Activated naive CD8-positive, alpha-beta T cell treated with anti-CD3 and anti-CD28 coated beads for 36 hours (primary cell): Measurements from ENCODE around the gene NTSR1. TPM values are rescaled to one million over a fixed set of nuclear protein-coding genes. Genes with fewer than 3 reads are reported as not detected.
A peak's percentile ranks its signal among the peaks of the same experiment; 100 is the strongest.

Experiments used
- DNase-seq: peaks from one replicate; pipeline ENCODE4 v3.0.0; 2021
- H3K27ac Mint-ChIP-seq: one replicate; pipeline ENCODE4 v1.8.0; 2022; ENCODE audit warnings: mild to moderate bottlenecking, moderate library complexity, mixed read lengths
- H3K27me3 Mint-ChIP-seq: one replicate; pipeline ENCODE4 v1.8.0; 2022; ENCODE audit warnings: mild to moderate bottlenecking, mixed read lengths
- H3K36me3 Mint-ChIP-seq: one replicate; pipeline ENCODE4 v1.8.0; 2021; ENCODE audit warnings: mild to moderate bottlenecking, mixed read lengths
- H3K4me1 Mint-ChIP-seq: one replicate; pipeline ENCODE4 v1.8.0; 2021; ENCODE audit warnings: mixed read lengths
- H3K4me3 Mint-ChIP-seq: one replicate; pipeline ENCODE4 v1.8.0; 2022; ENCODE audit warnings: mild to moderate bottlenecking, moderate library complexity, mixed read lengths
- H3K9me3 Mint-ChIP-seq: one replicate; pipeline ENCODE4 v1.8.0; 2022; ENCODE audit warnings: mixed read lengths
- total RNA-seq, 2 experiments: library from RNA; stranded (reverse); gene quantifications; one replicate each; pipeline ENCODE4 v1.2.3, GENCODE V29; 2021

The NTSR1 gene
- not detected for total RNA-seq

DNA sequence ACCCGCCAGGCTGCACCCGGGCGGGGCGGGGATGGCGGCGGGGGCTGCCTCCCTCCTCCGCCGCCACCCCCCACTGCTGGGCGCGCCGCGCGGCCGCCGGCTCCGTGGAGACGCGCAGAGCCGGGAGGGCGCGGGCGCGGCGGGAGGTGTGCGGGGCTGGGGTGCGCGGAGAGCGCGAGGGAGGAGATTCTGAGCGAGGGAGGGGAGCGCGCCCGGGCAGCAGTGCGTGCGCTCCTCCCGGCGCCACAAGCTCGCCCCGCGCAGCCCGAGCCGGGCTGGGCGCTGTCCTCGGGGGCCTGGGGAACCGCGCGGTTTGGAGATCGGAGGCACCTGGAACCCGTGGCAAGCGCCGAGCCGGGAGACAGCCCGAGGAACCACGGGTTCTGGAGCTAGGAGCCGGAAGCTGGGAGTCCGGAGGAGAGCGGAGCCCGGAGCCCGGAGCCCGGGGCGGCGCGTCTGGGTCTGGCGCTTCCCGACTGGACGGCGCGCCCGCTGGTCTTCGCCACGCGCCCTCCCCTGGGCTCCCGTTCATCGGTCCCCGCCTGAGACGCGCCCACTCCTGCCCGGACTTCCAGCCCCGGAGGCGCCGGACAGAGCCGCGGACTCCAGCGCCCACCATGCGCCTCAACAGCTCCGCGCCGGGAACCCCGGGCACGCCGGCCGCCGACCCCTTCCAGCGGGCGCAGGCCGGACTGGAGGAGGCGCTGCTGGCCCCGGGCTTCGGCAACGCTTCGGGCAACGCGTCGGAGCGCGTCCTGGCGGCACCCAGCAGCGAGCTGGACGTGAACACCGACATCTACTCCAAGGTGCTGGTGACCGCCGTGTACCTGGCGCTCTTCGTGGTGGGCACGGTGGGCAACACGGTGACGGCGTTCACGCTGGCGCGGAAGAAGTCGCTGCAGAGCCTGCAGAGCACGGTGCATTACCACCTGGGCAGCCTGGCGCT is at the start of gene NTSR1:
TSS of gene NTSR1 (plus strand) at position 246 of the 946 bp plus-strand sequence. CDS start at position 618, 372 bp downstream.
- Mint-ChIP-seq H3K4me3 (peak within 1 kb of the TSS; percentile 29), H3K27ac (no peak within 1 kb of the TSS), H3K4me1 (peaks cover 9% of the 10 kb centered on the region), H3K27me3 (peaks cover 27% of the 10 kb centered on the region), H3K9me3 (no peaks in the 10 kb centered on the region), H3K36me3 (no peaks in the 10 kb centered on the region)
- no peak for DNase-seq

DNA sequence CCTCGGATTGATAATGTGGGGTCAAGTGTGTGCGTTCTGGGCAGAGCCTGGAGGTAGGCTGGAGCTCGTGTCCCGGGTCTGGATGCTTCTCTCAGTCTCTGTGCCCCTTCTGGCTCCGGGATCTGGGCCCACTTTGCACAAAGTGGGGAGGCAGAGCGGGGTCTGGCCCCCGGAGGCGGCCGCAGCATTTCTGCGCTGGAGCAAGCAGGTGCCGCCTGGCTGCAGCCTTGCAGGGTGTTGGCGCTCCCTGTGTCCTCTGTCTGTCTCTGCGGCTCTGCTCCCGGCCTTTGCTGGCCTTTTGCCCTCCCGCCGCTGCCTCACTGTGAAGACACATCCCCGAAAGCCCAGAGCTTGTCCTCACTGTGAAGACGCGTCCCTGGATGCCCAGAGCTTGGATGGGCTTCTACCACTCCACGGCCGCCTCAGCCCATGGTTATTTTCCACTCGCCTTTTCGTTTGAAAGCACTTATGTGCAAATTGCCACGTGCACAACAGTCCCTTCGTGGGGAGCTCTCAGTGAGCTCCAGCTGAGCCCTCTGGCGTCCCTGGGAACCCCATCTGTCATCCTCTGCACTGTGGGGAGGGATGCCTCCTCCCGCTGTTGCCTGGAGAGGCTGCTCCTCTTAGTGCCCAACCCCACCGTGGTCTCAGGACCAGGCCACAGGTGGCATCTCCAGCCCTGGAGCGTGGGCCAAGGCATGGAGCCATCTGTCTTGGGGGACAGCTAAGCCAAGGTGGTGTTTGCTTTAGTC is 49.0 kb upstream of the NTSR1 start:
- no peak for DNase-seq
- H3K4me1 Mint-ChIP-seq, result no peaks in the 10 kb centered on the region
- H3K27ac Mint-ChIP-seq, result no peak overlapping the region
- H3K36me3 Mint-ChIP-seq, result no peaks in the 10 kb centered on the region
- no peak overlapping the region for H3K4me3 Mint-ChIP-seq
- H3K27me3 Mint-ChIP-seq, result no peaks in the 10 kb centered on the region
- H3K9me3 Mint-ChIP-seq, result no peaks in the 10 kb centered on the region

DNA sequence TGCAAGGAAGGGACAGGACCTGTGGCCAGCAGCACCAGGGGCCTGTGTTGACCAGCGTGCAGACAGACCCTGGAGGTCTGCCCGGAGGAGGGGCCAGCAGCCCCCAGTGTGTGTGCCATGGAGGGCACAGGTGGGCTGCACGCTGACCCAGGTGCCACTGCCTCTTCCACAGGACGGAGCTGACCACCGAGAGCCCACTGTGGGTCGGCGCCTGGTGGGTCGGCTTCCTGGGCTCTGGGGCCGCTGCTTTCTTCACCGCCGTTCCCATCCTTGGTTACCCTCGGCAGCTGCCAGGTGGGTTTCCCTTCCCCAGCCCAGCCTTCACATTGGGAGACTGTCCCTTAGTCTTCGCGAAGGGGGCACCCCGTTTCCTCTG is 48.4 kb upstream of the NTSR1 start:
- Mint-ChIP-seq H3K36me3 (no peaks in the 10 kb centered on the region), H3K27me3 (no peaks in the 10 kb centered on the region), H3K4me1 (no peaks in the 10 kb centered on the region), H3K27ac (no peak overlapping the region), H3K9me3 (no peaks in the 10 kb centered on the region), H3K4me3 (no peak overlapping the region)
- no peak for DNase-seq

GRCh38 chr20:62660768-62661167 is 47.9 kb upstream of the NTSR1 start:
- Mint-ChIP-seq H3K27me3 (no peaks in the 10 kb centered on the region), H3K27ac (no peak overlapping the region), H3K36me3 (no peaks in the 10 kb centered on the region), H3K4me3 (no peak overlapping the region), H3K9me3 (no peaks in the 10 kb centered on the region), H3K4me1 (no peaks in the 10 kb centered on the region)
- no peak for DNase-seq

GRCh38 chr20:62661647-62662046 is 47.0 kb upstream of the NTSR1 start:
- Mint-ChIP-seq H3K36me3 (no peaks in the 10 kb centered on the region), H3K4me1 (no peaks in the 10 kb centered on the region), H3K27ac (no peak overlapping the region), H3K9me3 (no peaks in the 10 kb centered on the region), H3K27me3 (no peaks in the 10 kb centered on the region), H3K4me3 (no peak overlapping the region)
- DNase-seq, result no peak

DNA sequence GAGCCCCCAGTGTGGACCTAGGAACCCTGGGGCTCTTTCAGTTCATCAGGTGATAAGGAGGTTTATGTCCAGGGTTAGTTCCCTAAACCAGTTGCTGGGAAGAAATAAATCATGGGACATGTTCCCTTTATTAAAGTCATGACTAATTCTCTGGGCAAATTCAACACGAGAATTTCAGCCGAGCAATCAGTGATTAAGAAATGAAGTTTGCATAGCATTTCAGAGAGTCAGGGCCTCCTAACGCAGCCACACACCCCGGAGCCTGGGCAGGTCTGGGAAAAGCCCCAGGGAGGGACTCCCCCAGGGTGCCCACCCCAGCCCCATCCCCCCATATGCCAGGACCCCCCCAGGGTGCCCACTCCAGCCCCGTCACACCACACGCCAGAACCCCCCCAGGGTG is 46.2 kb upstream of the NTSR1 start:
- Mint-ChIP-seq H3K4me1 (no peaks in the 10 kb centered on the region), H3K36me3 (peaks cover 4% of the 10 kb centered on the region), H3K27ac (no peak overlapping the region), H3K4me3 (no peak overlapping the region), H3K27me3 (no peaks in the 10 kb centered on the region), H3K9me3 (no peaks in the 10 kb centered on the region)
- no peak for DNase-seq

DNA sequence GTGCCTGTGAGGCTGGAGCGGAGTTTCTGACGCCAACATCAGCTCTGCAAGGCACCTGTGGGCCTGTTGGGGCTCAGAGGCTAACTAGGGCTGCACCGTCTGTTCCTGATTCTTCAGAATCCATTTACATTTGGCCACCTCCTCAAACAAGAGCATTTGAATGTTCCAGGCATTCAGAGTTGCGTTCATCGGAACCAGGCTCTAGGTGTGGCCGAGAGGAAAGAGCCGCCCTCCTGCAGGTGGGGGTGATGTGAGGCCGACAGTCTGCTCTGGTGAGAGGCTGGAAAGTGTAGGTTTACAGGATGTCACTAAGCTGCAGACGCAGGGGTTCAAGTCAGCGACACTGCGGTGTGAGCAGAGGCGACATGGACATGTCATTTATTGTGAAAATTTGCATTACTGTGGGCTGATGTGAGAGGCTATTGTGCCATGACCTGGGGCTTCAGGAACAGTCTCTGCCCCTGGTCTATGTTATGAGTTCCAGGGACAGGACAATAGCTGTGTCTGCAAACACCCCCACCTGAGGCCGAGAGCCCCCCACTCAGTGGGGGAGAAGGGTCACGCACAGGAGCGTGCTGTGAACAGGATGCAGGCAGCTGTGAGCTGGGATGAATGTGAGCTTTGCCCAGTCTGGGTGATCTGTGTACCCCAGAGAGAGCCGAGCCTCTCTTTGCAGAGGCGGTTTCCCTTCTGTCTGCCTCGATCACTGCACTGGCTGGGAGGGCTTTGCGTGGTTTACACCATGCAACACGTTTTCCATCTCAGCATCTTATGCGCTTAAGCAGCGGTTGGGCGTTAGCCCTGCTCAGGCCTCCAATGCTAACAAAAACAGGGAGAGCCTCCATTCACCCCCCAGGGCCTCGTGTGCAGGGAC is 45.3 kb upstream of the NTSR1 start:
- H3K4me3 Mint-ChIP-seq, result no peak overlapping the region
- H3K27ac Mint-ChIP-seq, result no peak overlapping the region
- H3K36me3 Mint-ChIP-seq, result peaks cover 8% of the 10 kb centered on the region
- H3K4me1 Mint-ChIP-seq, result no peaks in the 10 kb centered on the region
- H3K9me3 Mint-ChIP-seq, result no peaks in the 10 kb centered on the region
- DNase-seq, result no peak
- H3K27me3 Mint-ChIP-seq, result no peaks in the 10 kb centered on the region

GRCh38 chr20:62664019-62664971 is 44.3 kb upstream of the NTSR1 start:
- H3K4me3 Mint-ChIP-seq, result no peak overlapping the region
- H3K4me1 Mint-ChIP-seq, result no peaks in the 10 kb centered on the region
- peaks cover 9% of the 10 kb centered on the region for H3K36me3 Mint-ChIP-seq
- no peak for DNase-seq
- no peaks in the 10 kb centered on the region for H3K27me3 Mint-ChIP-seq
- H3K27ac Mint-ChIP-seq, result no peak overlapping the region
- H3K9me3 Mint-ChIP-seq, result no peaks in the 10 kb centered on the region

DNA sequence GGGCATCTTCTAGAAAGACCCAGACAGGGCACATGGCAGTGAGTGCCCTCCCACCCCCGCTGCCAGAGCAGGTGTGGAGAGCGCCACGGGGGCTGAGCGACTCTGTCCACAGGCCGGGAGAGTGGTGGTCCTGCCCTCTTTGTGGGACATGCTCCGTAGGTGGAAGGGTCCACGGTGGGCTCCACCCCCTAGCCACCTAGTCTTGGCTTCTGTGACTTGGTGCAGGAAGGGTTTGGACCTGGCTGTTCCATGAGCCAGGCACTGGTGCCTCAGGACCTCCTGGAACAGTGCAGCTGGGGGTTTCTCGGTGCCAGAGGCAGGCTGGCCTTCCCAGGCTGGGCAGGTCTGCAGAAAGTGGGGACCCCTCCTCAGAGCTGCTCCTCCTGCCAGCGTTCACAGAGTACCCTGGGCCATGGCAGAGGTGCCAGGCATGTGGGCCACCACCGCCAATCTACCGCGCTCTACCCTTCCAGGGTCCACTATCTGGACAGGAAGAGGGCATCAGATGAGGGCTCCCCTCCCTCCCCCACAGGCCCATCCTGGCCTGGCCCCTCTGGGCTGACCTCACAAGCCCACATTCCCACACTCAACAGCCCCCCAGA is 43.4 kb upstream of the NTSR1 start:
- Mint-ChIP-seq H3K9me3 (no peaks in the 10 kb centered on the region), H3K36me3 (peaks cover 9% of the 10 kb centered on the region), H3K27ac (no peak overlapping the region), H3K4me3 (no peak overlapping the region), H3K4me1 (peaks cover 7% of the 10 kb centered on the region), H3K27me3 (no peaks in the 10 kb centered on the region)
- DNase-seq, result no peak

DNA sequence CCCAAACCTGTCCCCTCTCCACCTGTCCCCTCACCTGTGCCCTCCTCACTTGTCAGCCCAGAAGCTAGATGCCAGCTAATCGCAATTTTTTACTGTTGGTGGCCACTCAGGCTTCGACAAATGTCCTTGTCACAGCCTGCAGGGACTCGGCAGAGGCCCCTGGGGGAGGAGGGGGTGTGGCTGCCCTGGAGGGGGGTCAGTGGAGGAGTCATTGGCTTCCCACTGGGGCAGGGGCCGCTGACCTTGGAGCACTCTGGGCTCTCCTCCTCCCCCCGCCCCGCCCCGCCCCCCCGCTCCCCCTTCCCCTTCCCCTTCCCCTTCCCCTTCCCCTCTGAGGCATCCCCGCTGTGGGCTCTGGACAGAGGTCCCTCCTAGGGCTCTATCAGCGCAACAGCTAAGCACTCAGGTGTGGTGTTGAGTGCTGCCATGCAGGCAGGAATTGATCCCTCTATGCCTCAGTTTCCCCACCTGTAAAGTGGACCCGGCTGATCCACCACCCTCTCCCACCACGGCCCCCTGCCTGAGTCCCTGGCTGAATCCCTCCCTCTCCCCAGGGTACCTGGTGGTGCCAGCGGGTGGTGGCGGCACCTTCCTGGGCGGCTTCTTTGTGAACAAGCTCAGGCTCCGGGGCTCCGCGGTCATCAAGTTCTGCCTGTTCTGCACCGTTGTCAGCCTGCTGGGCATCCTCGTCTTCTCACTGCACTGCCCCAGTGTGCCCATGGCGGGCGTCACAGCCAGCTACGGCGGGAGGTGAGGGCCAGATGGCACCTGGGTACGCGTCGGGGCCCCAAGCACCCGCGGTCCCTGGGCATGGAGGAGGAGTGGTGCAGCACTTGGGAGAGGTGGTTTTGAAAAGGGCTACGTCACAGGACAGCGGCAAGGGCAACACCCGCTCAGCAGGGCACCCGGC is 42.6 kb upstream of the NTSR1 start:
- Mint-ChIP-seq H3K27me3 (no peaks in the 10 kb centered on the region), H3K9me3 (no peaks in the 10 kb centered on the region), H3K36me3 (peaks cover 12% of the 10 kb centered on the region), H3K4me3 (no peak overlapping the region), H3K4me1 (peaks cover 7% of the 10 kb centered on the region), H3K27ac (no peak overlapping the region)
- no peak for DNase-seq

- peaks cover 7% of the 10 kb centered on the region for H3K4me1 Mint-ChIP-seq
- no peaks in the 10 kb centered on the region for H3K9me3 Mint-ChIP-seq
- H3K36me3 Mint-ChIP-seq, result peaks cover 14% of the 10 kb centered on the region
- H3K27ac Mint-ChIP-seq, result no peak overlapping the region
- no peak for DNase-seq
- no peak overlapping the region for H3K4me3 Mint-ChIP-seq
- no peaks in the 10 kb centered on the region for H3K27me3 Mint-ChIP-seq
These were observed 41.7 kb upstream of the NTSR1 start for GRCh38 chr20:62666736-62667529.
